Measurements from ENCODE around the gene FNBP1L.

GRCh38 chr1:93556291-93556690 lies 108.4 kb downstream of the FNBP1L start:
- TF ChIP-seq CTCF (IDR thresholded peaks at IDR 0.05) (no peak), POLR2A (IDR thresholded peaks at IDR 0.05; ENCODE audit: low read depth) (no peak), POLR2AphosphoS5 (IDR thresholded peaks at IDR 0.05) (no peak), EP300 (IDR thresholded peaks at IDR 0.05) (no peak)
